ENCODE measurements around the gene PEAK3.

PEAK3 gene

DNA sequence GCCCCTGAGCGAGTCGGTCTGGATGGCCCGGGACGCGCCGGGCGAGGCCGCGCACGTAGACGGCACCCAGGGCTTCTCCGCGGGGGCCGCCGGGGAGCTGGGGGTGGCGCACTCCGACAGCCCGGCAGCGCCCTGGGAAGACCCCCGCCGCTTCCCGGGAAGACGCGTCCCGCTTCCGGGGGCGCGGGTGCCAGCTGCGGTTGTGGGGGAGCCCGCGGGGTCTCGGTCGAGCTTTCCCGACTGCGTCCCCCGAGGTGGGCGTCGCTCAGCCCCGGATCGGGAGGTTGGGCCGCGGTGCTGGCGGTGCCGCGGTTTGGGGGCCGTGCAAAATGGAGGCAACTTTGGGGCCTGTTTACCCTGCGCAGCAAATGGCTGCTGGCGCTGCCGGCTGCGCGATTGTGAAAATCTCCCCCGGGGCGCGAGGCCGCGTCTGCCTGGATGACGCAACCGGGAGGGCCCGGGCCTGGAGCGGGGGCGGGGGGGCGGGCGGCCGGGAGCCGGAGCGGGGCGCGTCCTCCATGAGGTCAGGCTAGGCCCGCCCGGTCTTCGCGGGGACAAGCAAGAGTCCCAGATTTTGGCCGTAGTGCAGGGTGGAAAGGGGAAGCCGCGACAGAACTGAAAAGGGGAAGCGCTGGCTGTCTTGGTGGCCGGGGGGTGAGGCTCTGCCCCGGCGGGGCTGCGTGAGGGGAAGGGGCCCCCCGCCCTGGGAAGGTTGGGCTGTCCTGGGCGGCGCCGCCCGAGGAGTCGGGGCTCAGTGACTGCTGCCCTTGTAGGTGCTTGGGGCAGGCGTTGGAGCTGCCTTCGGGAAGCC is 11.3 kb downstream of the PEAK3 start:
- TF ChIP-seq, protein P1, sequence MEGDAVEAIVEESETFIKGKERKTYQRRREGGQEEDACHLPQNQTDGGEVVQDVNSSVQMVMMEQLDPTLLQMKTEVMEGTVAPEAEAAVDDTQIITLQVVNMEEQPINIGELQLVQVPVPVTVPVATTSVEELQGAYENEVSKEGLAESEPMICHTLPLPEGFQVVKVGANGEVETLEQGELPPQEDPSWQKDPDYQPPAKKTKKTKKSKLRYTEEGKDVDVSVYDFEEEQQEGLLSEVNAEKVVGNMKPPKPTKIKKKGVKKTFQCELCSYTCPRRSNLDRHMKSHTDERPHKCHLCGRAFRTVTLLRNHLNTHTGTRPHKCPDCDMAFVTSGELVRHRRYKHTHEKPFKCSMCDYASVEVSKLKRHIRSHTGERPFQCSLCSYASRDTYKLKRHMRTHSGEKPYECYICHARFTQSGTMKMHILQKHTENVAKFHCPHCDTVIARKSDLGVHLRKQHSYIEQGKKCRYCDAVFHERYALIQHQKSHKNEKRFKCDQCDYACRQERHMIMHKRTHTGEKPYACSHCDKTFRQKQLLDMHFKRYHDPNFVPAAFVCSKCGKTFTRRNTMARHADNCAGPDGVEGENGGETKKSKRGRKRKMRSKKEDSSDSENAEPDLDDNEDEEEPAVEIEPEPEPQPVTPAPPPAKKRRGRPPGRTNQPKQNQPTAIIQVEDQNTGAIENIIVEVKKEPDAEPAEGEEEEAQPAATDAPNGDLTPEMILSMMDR (IDR thresholded peaks at IDR 0.05; ENCODE audit: low read depth, low read length): no peak
- Histone ChIP-seq H3K4me3 (ENCODE audit: low read depth, low read length) (peak overlapping the region; percentile 84), H3K9me3 (ENCODE audit: severe bottlenecking) (no peaks in the 10 kb centered on the region), H3K27me3 (ENCODE audit: insufficient read depth, low read depth, severe bottlenecking) (no peaks in the 10 kb centered on the region), H3K36me3 (peaks cover 37% of the 10 kb centered on the region), H3K27ac (peak overlapping the region; percentile 88)
- DNase-seq: peak; percentile 51

DNA sequence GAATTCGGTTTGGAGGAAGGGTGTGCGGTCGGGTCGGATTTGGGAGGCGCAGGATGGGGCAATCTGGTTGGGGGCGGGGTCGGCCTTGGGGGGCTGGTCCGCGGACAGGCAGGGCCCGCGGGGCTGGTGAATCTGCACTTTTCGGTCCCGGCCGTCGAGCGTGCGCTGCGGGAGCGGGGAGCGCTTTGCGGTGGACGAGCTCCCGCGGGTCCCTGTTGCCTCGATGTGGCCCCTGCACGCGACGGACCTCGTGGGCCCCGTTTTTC is 11.9 kb downstream of the PEAK3 start:
- Histone ChIP-seq H3K36me3 (peaks cover 37% of the 10 kb centered on the region), H3K9me3 (ENCODE audit: severe bottlenecking) (no peaks in the 10 kb centered on the region), H3K27me3 (ENCODE audit: insufficient read depth, low read depth, severe bottlenecking) (no peaks in the 10 kb centered on the region), H3K27ac (peak overlapping the region; percentile 88), H3K4me3 (ENCODE audit: low read depth, low read length) (peak overlapping the region; percentile 84)
- no peak for DNase-seq
- TF ChIP-seq, protein P1 (IDR thresholded peaks at IDR 0.05; ENCODE audit: low read depth, low read length): no peak

DNA sequence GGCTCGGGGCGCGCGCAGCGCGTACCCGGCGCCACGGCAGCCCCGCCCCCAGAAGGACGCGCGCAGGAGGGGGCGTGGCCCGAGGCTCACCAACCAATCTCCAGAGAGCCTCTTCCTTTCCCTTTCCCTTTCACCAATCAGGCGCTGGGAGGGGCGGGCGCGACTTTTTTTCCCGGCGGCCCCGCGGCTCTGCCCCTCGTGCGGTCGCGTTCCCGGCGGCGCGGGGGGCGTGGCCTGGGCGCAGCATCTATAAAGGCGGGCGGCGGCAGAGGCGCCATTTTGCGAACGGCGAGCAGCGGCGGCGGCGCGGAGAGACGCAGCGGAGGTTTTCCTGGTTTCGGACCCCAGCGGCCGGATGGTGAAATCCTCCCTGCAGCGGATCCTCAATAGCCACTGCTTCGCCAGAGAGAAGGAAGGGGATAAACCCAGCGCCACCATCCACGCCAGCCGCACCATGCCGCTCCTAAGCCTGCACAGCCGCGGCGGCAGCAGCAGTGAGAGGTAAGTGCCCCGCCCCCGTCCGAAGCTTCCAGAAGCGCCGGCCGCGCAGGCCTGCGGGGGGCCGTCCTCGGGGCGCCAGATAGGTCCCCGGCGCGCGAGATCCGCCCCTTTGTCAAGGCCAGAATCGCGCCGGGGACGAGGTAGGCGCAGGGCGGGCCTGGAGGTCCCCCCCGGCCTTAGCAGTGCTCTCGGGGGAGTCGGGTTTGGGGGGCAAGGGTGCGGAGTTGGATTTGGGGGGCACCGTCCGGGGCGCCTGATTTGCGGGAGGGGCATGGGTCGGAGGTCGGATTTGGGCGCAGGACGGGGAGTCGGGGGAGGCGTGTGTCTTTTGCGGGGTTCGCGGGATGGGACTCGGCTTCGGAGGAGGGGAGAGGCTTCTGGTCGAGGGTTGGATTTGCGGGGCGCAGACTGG is 12.5 kb downstream of the PEAK3 start:
- TF ChIP-seq, protein P1 (IDR thresholded peaks at IDR 0.05; ENCODE audit: low read depth, low read length): 0 out of 2 replicates have a peak, but pooled peaks have one; percentile 12
- H3K27ac ChIP-seq: peak overlapping the region; percentile 88
- no peaks in the 10 kb centered on the region for H3K27me3 ChIP-seq (ENCODE audit: insufficient read depth, low read depth, severe bottlenecking)
- DNase-seq: peak; percentile 98
- H3K36me3 ChIP-seq: peaks cover 37% of the 10 kb centered on the region
- peak overlapping the region; percentile 84 for H3K4me3 ChIP-seq (ENCODE audit: low read depth, low read length)
- no peaks in the 10 kb centered on the region for H3K9me3 ChIP-seq (ENCODE audit: severe bottlenecking)

DNA sequence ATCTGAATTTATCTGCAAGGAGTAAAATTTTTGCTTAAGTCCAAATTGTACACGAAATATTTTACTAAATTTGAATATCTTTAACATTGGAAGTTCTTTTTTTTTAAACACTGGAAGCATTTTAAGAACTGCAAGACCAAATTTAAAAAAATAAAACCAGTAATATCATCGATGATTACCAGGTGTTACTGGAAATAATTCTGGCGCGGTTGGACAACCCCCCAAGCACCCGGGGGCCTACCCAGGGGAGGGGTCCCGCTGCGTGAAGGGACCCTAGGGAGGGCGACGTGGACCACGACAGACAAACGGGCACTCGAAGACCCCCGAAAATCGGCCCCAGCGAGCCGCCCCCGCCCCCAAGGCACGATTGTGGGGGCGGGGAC is 13.1 kb downstream of the PEAK3 start:
- H3K27ac ChIP-seq: peak overlapping the region; percentile 72
- TF ChIP-seq, protein P1 (IDR thresholded peaks at IDR 0.05; ENCODE audit: low read depth, low read length): no peak

DNA sequence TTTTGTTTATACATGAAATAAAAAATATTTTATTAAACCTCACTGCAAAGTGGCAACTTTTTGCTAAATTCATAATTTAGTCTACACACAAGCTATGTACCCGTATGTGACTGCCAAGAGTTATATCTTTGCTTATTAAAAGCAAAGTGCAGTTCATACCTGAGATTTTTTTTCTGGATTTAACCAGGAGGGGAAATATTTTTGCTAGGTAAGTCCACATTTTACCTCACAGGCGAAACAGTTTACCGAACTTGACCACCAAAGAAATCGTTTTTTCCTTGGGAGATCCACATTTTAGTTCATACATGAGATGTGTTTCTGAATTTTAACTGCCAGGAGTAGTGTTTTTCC is 13.5 kb downstream of the PEAK3 start:
- H3K27ac ChIP-seq: peak overlapping the region; percentile 72; the same call in 1 of the 2 replicates
- peak overlapping the region; percentile 73 for H3K4me3 ChIP-seq (ENCODE audit: low read depth, low read length)
- TF ChIP-seq, protein P1 (IDR thresholded peaks at IDR 0.05; ENCODE audit: low read depth, low read length): no peak

More for the DNA sequence above, 13.1 kb downstream of the PEAK3 start:
- H3K36me3 ChIP-seq: peaks cover 37% of the 10 kb centered on the region
- no peaks in the 10 kb centered on the region for H3K9me3 ChIP-seq (ENCODE audit: severe bottlenecking)
- DNase-seq: no peak
- no peaks in the 10 kb centered on the region for H3K27me3 ChIP-seq (ENCODE audit: insufficient read depth, low read depth, severe bottlenecking)
- H3K4me3 ChIP-seq (ENCODE audit: low read depth, low read length): peak overlapping the region; percentile 73

More for the DNA sequence above, 13.5 kb downstream of the PEAK3 start:
- no peaks in the 10 kb centered on the region for H3K27me3 ChIP-seq (ENCODE audit: insufficient read depth, low read depth, severe bottlenecking)
- no peaks in the 10 kb centered on the region for H3K9me3 ChIP-seq (ENCODE audit: severe bottlenecking)
- H3K36me3 ChIP-seq: peaks cover 37% of the 10 kb centered on the region
- no peak for DNase-seq

Measured in WERI-Rb-1 (cell line).